Measurements from ENCODE around the gene RBBP8NL. TPM values are rescaled to one million over a fixed set of nuclear protein-coding genes. Genes with fewer than 3 reads are reported as not detected.

RBBP8NL gene
- total and polyA plus RNA-seq, 9 of the 15 experiments (the other 6 are each of a cell fraction or from before 2014, with no cell fraction given) = not detected

DNA sequence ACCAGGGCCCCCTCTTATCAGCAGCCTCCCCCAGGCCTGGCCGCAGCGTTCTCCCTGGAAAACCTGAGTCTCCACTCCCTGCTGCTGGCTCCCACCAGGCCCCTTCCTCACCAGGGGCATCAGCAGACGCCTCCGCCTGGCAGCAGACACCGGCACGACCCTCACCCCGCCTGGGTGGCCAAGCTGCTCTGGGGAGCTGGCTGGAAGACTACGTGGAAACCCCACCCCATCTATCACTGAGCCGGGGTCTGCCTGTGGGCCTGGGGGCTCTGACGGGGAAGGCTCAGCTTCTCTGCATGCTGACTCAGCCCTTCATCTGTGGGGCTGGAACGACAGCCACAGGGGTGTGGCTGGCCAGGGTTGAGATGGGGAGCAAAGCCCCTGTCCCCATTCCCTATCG is 19.1 kb upstream of the RBBP8NL start:
- ATAC-seq = no peak; the same call in 2 of the 3 replicates
- Histone ChIP-seq H3K9ac (ENCODE audit: insufficient read depth in 1 of 2, low read depth in 2 of 2, low read length in 2 of 2) (peak overlapping the region in 1 of 2 experiments; percentile 24; a peak in 1 of 4 replicates), H3K79me2 (ENCODE audit: control insufficient read depth, insufficient read depth, low read length) (no peaks in the 10 kb centered on the region), H3K36me3 (ENCODE audit: control insufficient read depth, insufficient read depth, low read length) (no peaks in the 10 kb centered on the region), H3K27ac (ENCODE audit: extremely low read depth, low read depth, low read length) (no peak overlapping the region), H4K20me1 (replicated peaks; ENCODE audit: control insufficient read depth, insufficient read depth, low read length) (no peaks in the 10 kb centered on the region), H2AFZ (ENCODE audit: low read depth, low read length) (peak overlapping the region; percentile 71), H3K4me1 (replicated peaks in 1 of 2; ENCODE audit: control insufficient read depth in 2 of 2, insufficient read depth in 2 of 2, low read length in 2 of 2) (peaks cover 23 to 73% of the 10 kb centered on the region in 2 experiments; a peak in 4 of 5 replicates), H3K4me3 (no peak overlapping the region), H3K9me1 (ENCODE audit: control insufficient read depth, insufficient read depth, low read length) (no peaks in the 10 kb centered on the region), H3K4me2 (ENCODE audit: insufficient read depth, low read length) (no peak overlapping the region), H3K9me3 (replicated peaks; ENCODE audit: control insufficient read depth, insufficient read depth, low read depth, low read length) (no peaks in the 10 kb centered on the region), H3K27me3 (ENCODE audit: control insufficient read depth in 2 of 2, insufficient read depth in 2 of 2, low read length in 2 of 2) (peaks cover 0 to 18% of the 10 kb centered on the region in 2 experiments; a peak in 4 of 5 replicates)
- CTCF ChIA-PET (ENCODE audit: low intra/inter-chr PET ratio) = no interaction called here
- POLR2A ChIA-PET = interaction anchor here (0.7 to 1.5 kb wide), 2 partner anchors 13 to 221 kb away, joined by 3 to 5 read pairs; no protein-coding TSS in a partner anchor
- DNase-seq (ENCODE audit: extremely low read depth in 1 of 4, low spot score in 3 of 4) = no peak
- TF ChIP-seq ILF3 (IDR thresholded peaks at IDR 0.05; ENCODE audit: borderline replicate concordance) = no peak
- TF ChIP-seq PHTF2 (CRISPR knock-in tag; IDR thresholded peaks at IDR 0.05) = no peak
- no peak for TF ChIP-seq ZNF23 (CRISPR knock-in tag; IDR thresholded peaks at IDR 0.05)
- peak; percentile 57 for TF ChIP-seq MAFK (IDR thresholded peaks at IDR 0.05; ENCODE audit: low read length)
- TF ChIP-seq RHOXF2B (CRISPR knock-in tag; conservative IDR thresholded peaks at IDR 0.05) = no peak
- no peak for TF ChIP-seq ZNF766 (CRISPR knock-in tag; conservative IDR thresholded peaks at IDR 0.05)
- TF ChIP-seq, protein P1, sequence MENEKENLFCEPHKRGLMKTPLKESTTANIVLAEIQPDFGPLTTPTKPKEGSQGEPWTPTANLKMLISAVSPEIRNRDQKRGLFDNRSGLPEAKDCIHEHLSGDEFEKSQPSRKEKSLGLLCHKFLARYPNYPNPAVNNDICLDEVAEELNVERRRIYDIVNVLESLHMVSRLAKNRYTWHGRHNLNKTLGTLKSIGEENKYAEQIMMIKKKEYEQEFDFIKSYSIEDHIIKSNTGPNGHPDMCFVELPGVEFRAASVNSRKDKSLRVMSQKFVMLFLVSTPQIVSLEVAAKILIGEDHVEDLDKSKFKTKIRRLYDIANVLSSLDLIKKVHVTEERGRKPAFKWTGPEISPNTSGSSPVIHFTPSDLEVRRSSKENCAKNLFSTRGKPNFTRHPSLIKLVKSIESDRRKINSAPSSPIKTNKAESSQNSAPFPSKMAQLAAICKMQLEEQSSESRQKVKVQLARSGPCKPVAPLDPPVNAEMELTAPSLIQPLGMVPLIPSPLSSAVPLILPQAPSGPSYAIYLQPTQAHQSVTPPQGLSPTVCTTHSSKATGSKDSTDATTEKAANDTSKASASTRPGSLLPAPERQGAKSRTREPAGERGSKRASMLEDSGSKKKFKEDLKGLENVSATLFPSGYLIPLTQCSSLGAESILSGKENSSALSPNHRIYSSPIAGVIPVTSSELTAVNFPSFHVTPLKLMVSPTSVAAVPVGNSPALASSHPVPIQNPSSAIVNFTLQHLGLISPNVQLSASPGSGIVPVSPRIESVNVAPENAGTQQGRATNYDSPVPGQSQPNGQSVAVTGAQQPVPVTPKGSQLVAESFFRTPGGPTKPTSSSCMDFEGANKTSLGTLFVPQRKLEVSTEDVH (IDR thresholded peaks at IDR 0.05; ENCODE audit: low read depth, partially characterized antibody) = no peak
- TF ChIP-seq SMAD4 (CRISPR knock-in tag; conservative IDR thresholded peaks at IDR 0.05) = no peak
- TF ChIP-seq BACH1 (tag; IDR thresholded peaks at IDR 0.05) = no peak
- no peak for TF ChIP-seq CCAR2 (IDR thresholded peaks at IDR 0.05; ENCODE audit: low read depth, low read length)
- no peak for TF ChIP-seq ZKSCAN3 (CRISPR knock-in tag; IDR thresholded peaks at IDR 0.05)
- TF ChIP-seq ZNF316 (IDR thresholded peaks at IDR 0.05) = peak; percentile 89
- TF ChIP-seq MAFF (IDR thresholded peaks at IDR 0.05; ENCODE audit: low read length) = 0 out of 2 replicates have a peak, but pooled peaks have one; percentile 17
- TF ChIP-seq MEF2D (tag; conservative IDR thresholded peaks at IDR 0.05; ENCODE audit: low read depth) = no peak
- peak; percentile 52 for TF ChIP-seq MAFG (tag; conservative IDR thresholded peaks at IDR 0.05)
- TF ChIP-seq, protein P2, sequence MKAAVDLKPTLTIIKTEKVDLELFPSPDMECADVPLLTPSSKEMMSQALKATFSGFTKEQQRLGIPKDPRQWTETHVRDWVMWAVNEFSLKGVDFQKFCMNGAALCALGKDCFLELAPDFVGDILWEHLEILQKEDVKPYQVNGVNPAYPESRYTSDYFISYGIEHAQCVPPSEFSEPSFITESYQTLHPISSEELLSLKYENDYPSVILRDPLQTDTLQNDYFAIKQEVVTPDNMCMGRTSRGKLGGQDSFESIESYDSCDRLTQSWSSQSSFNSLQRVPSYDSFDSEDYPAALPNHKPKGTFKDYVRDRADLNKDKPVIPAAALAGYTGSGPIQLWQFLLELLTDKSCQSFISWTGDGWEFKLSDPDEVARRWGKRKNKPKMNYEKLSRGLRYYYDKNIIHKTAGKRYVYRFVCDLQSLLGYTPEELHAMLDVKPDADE (conservative IDR thresholded peaks at IDR 0.05; ENCODE audit: control insufficient read depth, low read depth, low read length) = no peak
- no peak for TF ChIP-seq TBP (optimal IDR thresholded peaks at IDR 0.05; ENCODE audit: low read depth, low read length)
- TF ChIP-seq C11orf30 (IDR thresholded peaks at IDR 0.05; ENCODE audit: low read depth) = peak; percentile 88
- BruUV-seq (replicated peaks) = no TSS peak
- WGBS (ENCODE audit: insufficient coverage, low coverage, missing lambda C conversion rate) = 54% methylated on average over 11 of the region's 12 CpGs
- in situ Hi-C loops (cut with MboI) = no loop called here
- intact Hi-C loops (cut with micrococcal nuclease) = no loop called here
- FAIRE-seq = no peak

Data from K562 (cell line).